Measurements from ENCODE around the gene BCAS3. TPM values are rescaled to one million over a fixed set of nuclear protein-coding genes. Genes with fewer than 3 reads are reported as not detected.

The BCAS3 gene
- total RNA-seq, 2 donors from 2014 or later, result 44.1 to 71.5 TPM

DNA sequence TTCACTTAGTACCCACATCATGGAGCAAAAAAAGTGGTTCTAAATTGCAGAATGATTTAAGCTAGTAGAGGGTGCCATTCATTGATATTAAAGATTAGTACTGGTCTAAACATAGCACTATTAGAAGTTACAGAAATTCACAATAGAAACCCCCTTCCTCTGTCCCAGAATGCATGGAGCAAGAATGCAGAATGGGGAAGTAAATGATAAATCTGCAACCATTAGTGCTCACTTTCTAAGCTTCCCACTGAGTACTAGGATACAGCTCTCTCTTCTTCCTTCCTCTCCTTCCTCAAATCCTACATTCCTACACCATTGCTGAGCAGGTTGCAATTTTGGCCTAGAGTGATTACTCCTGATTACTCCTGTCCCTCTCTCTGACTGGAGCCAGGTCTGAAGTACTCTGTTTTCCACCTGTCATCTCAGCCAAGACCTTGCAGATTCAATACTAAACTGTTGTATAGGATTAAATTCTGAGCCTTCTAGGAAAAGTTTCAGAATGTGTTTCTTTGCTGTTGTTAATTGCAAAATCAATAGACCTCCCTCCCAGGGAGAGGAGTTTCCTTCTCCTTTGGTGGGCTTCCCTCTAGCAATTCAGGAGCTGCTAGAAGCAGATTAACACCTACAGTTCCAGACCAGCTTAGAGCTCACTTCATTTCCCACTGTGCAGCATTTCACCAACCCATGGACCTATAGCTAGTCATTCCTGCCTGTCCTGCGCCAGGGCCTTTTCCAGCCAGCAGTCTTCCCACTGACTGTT is 556.5 kb downstream of the BCAS3 start:
- no peak for DNase-seq
- ATAC-seq, result no peak
- Histone ChIP-seq H3K27me3 (no peaks in the 10 kb centered on the region), H3K27ac (no peak overlapping the region), H3K4me1 (peaks cover 18% of the 10 kb centered on the region), H3K4me3 (no peak overlapping the region), H3K36me3 (replicated peaks in 1 of 2; ENCODE audit: insufficient read depth in 1 of 2, low read depth in 2 of 2) (no peaks in the 10 kb centered on the region), H3K9me3 (no peaks in the 10 kb centered on the region)
- intact Hi-C loops (cut with DNase I), result no loop called here
- WGBS, 2 donors, result 95 to 100% methylated on average over 1 of the region's 1 CpG
- TF ChIP-seq POLR2A (IDR thresholded peaks at IDR 0.05), result no peak
- TF ChIP-seq, protein P1, sequence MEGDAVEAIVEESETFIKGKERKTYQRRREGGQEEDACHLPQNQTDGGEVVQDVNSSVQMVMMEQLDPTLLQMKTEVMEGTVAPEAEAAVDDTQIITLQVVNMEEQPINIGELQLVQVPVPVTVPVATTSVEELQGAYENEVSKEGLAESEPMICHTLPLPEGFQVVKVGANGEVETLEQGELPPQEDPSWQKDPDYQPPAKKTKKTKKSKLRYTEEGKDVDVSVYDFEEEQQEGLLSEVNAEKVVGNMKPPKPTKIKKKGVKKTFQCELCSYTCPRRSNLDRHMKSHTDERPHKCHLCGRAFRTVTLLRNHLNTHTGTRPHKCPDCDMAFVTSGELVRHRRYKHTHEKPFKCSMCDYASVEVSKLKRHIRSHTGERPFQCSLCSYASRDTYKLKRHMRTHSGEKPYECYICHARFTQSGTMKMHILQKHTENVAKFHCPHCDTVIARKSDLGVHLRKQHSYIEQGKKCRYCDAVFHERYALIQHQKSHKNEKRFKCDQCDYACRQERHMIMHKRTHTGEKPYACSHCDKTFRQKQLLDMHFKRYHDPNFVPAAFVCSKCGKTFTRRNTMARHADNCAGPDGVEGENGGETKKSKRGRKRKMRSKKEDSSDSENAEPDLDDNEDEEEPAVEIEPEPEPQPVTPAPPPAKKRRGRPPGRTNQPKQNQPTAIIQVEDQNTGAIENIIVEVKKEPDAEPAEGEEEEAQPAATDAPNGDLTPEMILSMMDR (IDR thresholded peaks at IDR 0.05), result no peak

- Histone ChIP-seq H3K4me3 (no peak overlapping the region), H3K4me1 (peaks cover 18% of the 10 kb centered on the region), H3K9me3 (no peaks in the 10 kb centered on the region), H3K27me3 (no peaks in the 10 kb centered on the region), H3K36me3 (replicated peaks in 1 of 2; ENCODE audit: insufficient read depth in 1 of 2, low read depth in 2 of 2) (no peaks in the 10 kb centered on the region), H3K27ac (no peak overlapping the region)
- no peak for DNase-seq
- no peak for TF ChIP-seq POLR2A (IDR thresholded peaks at IDR 0.05)
- TF ChIP-seq, protein P1 (IDR thresholded peaks at IDR 0.05), result no peak
- ATAC-seq, result no peak
- intact Hi-C loops (cut with DNase I), result no loop called here
- 77 to 84% methylated on average over 15 of the region's 15 CpGs for WGBS, 2 donors
These were observed 557.6 kb downstream of the BCAS3 start for GRCh38 chr17:61235001-61235826.

GRCh38 chr17:61235827-61236197 is 558.2 kb downstream of the BCAS3 start:
- no peaks in the 10 kb centered on the region for H3K9me3 ChIP-seq
- DNase-seq (peak in 1 of 4 donors; percentile 11), ATAC-seq (no peak)
- H3K27me3 ChIP-seq, result no peaks in the 10 kb centered on the region
- TF ChIP-seq POLR2A (IDR thresholded peaks at IDR 0.05), result no peak
- TF ChIP-seq, protein P1 (IDR thresholded peaks at IDR 0.05), result no peak
- 32 to 40% methylated on average over 5 of the region's 5 CpGs for WGBS, 2 donors
- H3K27ac ChIP-seq, result no peak overlapping the region
- H3K36me3 ChIP-seq (replicated peaks in 1 of 2; ENCODE audit: insufficient read depth in 1 of 2, low read depth in 2 of 2), result no peaks in the 10 kb centered on the region
- H3K4me3 ChIP-seq, result no peak overlapping the region
- intact Hi-C loops (cut with DNase I), result no loop called here
- peaks cover 18% of the 10 kb centered on the region for H3K4me1 ChIP-seq

DNA sequence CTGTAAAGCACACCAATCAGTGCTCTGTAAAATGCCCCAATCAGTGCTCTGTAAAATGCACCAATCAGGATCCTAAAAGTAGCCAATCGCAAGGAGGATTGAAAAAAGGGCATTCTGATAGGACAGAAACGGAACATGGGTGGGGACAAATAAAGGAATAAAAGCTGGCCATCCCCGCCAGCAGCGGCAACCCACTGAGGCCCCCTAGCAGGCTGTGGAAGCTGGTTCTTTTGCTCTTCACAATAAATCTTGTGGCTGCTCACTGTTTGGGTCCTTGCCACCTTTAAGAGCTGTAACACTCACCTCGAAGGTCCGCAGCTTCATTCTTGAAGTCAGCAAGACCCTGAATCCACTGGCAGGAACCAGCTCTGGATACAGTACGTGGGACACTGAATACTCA is 559.6 kb downstream of the BCAS3 start:
- no peak overlapping the region for H3K4me3 ChIP-seq
- H3K27ac ChIP-seq, result no peak overlapping the region
- ATAC-seq, result no peak
- TF ChIP-seq, protein P1 (IDR thresholded peaks at IDR 0.05), result no peak
- TF ChIP-seq POLR2A (IDR thresholded peaks at IDR 0.05), result no peak
- peaks cover 11% of the 10 kb centered on the region for H3K4me1 ChIP-seq
- 95 to 96% methylated on average over 7 of the region's 7 CpGs for WGBS, 2 donors
- H3K27me3 ChIP-seq, result no peaks in the 10 kb centered on the region
- no peaks in the 10 kb centered on the region for H3K9me3 ChIP-seq
- DNase-seq, result no peak
- intact Hi-C loops (cut with DNase I), result no loop called here
- H3K36me3 ChIP-seq (replicated peaks in 1 of 2; ENCODE audit: insufficient read depth in 1 of 2, low read depth in 2 of 2), result no peaks in the 10 kb centered on the region

Measured in body of pancreas (tissue), 4 donors.